HEK293T (cell line): ENCODE data around the gene SMIM3.

ENCODE experiments used
- CTCF ChIA-PET: fragments of 350-600 bp; formaldehyde crosslinking; extraction: SDS; loops from one replicate; lab custom pipeline; 2021; ENCODE audit warnings: antibody characterized with exemption, inconsistent platforms; lab: Yijun Ruan, JAX
- POLR2A ChIA-PET: fragments of 350-600 bp; formaldehyde crosslinking; extraction: SDS; loops from one replicate; lab custom pipeline; 2020; ENCODE audit warnings: antibody characterized with exemption, inconsistent platforms; lab: Yijun Ruan, JAX
- DNase-seq: peaks from one replicate; pipeline ENCODE4 v3.0.0; 2012; ENCODE audit warnings: mixed read lengths; ENCODE audit errors: extremely low spot score
- ARNT ChIP-seq: fragments of 450-650 bp; IDR thresholded peaks from 2 replicates; pipeline ENCODE4 v1.6.1; 2017; ENCODE audit warnings: mild to moderate bottlenecking
- BHLHE40 ChIP-seq: fragments of 450-650 bp; IDR thresholded peaks from 2 replicates; pipeline ENCODE4 v1.6.1; 2016; ENCODE audit warnings: mild to moderate bottlenecking, moderate library complexity, borderline replicate concordance
- CTBP1 ChIP-seq: fragments of 450-650 bp; IDR thresholded peaks from 2 replicates; pipeline ENCODE4 v1.6.1; 2016; ENCODE audit warnings: borderline replicate concordance
- ELF4 ChIP-seq: fragments of 450-650 bp; IDR thresholded peaks from 2 replicates; pipeline ENCODE4 v1.6.1; 2017; ENCODE audit warnings: antibody characterized with exemption
- FOXA1 ChIP-seq: fragments of 450-650 bp; IDR thresholded peaks from 2 replicates; pipeline ENCODE4 v1.6.1; 2016; ENCODE audit warnings: mild to moderate bottlenecking
- FOXK2 ChIP-seq: fragments of 450-650 bp; IDR thresholded peaks from 2 replicates; pipeline ENCODE4 v1.6.1; 2016; ENCODE audit warnings: mild to moderate bottlenecking
- FOXM1 ChIP-seq: fragments of 450-650 bp; IDR thresholded peaks from 2 replicates; pipeline ENCODE4 v1.6.1; 2017; ENCODE audit warnings: mild to moderate bottlenecking, borderline replicate concordance
- HDGF ChIP-seq: fragments of 450-650 bp; IDR thresholded peaks from 2 replicates; pipeline ENCODE4 v1.6.1; 2017; ENCODE audit warnings: antibody characterized with exemption, borderline replicate concordance
- L3MBTL2 ChIP-seq: fragments of 450-650 bp; conservative IDR thresholded peaks from 2 replicates; pipeline ENCODE4 v1.6.1; 2016; ENCODE audit warnings: mild to moderate bottlenecking
- LEF1 ChIP-seq: fragments of 450-650 bp; IDR thresholded peaks from 2 replicates; pipeline ENCODE4 v1.6.1; 2017; ENCODE audit warnings: mild to moderate bottlenecking, borderline replicate concordance
- NFRKB ChIP-seq: fragments of 450-650 bp; IDR thresholded peaks from 2 replicates; pipeline ENCODE4 v1.6.1; 2016; ENCODE audit warnings: mild to moderate bottlenecking, moderate library complexity
- SP1 ChIP-seq: fragments of 450-650 bp; IDR thresholded peaks from 2 replicates; pipeline ENCODE4 v1.6.1; 2017
- SUZ12 ChIP-seq: fragments of 450-650 bp; IDR thresholded peaks from 2 replicates; pipeline ENCODE4 v1.6.1; 2016; ENCODE audit warnings: mild to moderate bottlenecking
- TARDBP ChIP-seq: fragments of 450-650 bp; IDR thresholded peaks from 2 replicates; pipeline ENCODE4 v1.6.1; 2016
- ZNF384 ChIP-seq: fragments of 450-650 bp; IDR thresholded peaks from 2 replicates; pipeline ENCODE4 v1.6.1; 2016
- TF ChIP-seq, protein P1 (sequence below): fragments of 450-650 bp; IDR thresholded peaks from 2 replicates; pipeline ENCODE4 v1.6.1; 2016

The SMIM3 gene

DNA sequence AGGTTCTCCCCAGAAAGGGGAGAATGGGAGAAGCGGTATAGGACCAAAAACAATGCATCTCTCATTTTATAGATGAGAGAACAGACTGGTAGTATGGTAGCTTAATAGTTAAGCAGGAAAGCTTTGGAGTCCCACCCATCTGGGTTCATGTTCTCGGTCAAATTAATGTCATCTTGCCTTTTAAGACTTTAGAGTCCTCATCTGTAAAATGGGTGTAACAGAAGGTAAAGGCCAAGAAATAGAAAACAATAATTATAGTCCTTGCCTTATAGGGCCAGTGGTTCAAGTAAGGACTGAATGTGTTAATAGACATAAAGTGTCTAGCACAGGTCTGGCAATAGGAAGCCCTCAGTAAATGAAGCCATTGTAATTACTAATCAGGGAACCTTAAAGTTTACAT is 16.4 kb downstream of the SMIM3 start:
- ChIA-PET POLR2A (no interaction called here), CTCF (no interaction called here)
- no peak for DNase-seq
- no peak for TF ChIP-seq ELF4

DNA sequence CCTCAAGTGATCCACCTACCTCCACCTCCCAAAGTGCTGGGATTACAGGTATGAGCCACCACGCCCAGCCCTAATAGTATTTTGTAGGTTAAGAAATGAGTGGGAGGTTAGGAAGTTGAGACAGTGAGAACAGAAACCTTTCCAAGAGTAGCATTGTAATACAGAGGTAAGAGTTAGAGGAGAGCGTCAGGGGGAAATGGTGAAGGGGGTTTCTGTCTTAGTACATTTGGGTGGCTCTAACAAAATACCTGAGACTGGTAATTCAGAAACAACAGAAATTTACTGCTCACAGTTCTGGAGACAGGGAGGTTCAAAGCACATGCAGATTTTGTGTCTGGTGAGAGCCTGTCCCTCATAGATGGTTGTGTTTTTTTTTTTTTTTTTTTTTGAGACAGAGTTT is 18.8 kb downstream of the SMIM3 start:
- CTCF ChIA-PET: no interaction called here
- no peak for DNase-seq
- POLR2A ChIA-PET: interaction anchor here (1.2 kb wide), 1 partner anchor 19 kb away, joined by 3 read pairs; the partner anchor contains the start of gene SMIM3
- TF ChIP-seq SUZ12: no peak
- no peak for TF ChIP-seq HDGF
- TF ChIP-seq ARNT: no peak
- TF ChIP-seq L3MBTL2: no peak
- no peak for TF ChIP-seq FOXK2
- no peak for TF ChIP-seq FOXM1
- no peak for TF ChIP-seq FOXA1
- no peak for TF ChIP-seq SP1
- no peak for TF ChIP-seq BHLHE40
- no peak for TF ChIP-seq NFRKB
- TF ChIP-seq TARDBP: no peak
- TF ChIP-seq LEF1: no peak
- TF ChIP-seq ELF4: no peak
- TF ChIP-seq, protein P1, sequence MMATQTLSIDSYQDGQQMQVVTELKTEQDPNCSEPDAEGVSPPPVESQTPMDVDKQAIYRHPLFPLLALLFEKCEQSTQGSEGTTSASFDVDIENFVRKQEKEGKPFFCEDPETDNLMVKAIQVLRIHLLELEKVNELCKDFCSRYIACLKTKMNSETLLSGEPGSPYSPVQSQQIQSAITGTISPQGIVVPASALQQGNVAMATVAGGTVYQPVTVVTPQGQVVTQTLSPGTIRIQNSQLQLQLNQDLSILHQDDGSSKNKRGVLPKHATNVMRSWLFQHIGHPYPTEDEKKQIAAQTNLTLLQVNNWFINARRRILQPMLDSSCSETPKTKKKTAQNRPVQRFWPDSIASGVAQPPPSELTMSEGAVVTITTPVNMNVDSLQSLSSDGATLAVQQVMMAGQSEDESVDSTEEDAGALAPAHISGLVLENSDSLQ: no peak
- no peak for TF ChIP-seq CTBP1
- no peak for TF ChIP-seq ZNF384

DNA sequence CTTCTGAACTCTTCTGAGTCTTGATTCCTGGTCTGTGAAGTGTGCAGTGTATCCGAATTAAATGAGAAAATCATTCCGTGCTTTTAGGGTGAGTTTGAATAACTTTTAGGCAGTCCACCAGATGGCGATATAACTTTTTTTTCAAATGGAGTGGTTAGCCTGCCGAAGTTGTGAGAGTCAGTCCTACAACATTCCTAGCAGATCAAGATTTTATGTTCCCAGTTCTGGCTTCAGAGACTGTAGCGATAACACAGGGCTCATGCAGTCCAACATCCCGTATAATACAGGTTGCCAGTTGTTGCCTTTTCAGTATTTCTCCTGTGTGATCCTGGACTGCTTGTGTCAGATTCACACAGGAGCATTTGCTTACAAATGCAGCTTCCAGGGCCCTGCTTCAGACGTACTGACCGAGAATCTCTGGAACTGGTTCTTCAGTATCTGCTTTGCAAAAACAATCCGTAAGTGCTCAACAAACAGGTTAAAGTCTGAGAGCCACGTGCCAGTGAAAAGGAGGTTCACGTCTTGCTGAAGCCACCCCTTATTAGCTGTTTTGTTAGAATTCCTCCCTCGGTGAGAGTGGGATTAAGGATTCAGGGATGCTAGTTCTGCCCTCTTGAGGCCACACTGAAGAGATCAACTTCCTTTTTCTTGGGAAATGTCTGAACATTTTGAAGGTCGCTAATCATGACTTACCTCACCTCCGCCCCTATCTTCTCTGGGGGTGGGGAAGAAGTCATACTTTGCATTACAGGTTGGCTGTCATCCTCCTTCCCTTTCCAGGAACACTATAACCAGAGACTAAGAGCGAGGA is 22.8 kb downstream of the SMIM3 start:
- TF ChIP-seq FOXA1 (no peak), BHLHE40 (no peak), L3MBTL2 (no peak), TARDBP (no peak), NFRKB (no peak)
- CTCF ChIA-PET: interaction anchor here (0.6 to 2.7 kb wide), 19 partner anchors 9 to 460 kb away, joined by 3 to 25 read pairs (median 5); partner anchors contain the start of genes CCDC69, IRGM and SMIM3
- DNase-seq: peak; percentile 66
- POLR2A ChIA-PET: interaction anchor here (0.6 kb wide), 1 partner anchor 242 kb away, joined by 3 read pairs; no protein-coding TSS in a partner anchor

DNA sequence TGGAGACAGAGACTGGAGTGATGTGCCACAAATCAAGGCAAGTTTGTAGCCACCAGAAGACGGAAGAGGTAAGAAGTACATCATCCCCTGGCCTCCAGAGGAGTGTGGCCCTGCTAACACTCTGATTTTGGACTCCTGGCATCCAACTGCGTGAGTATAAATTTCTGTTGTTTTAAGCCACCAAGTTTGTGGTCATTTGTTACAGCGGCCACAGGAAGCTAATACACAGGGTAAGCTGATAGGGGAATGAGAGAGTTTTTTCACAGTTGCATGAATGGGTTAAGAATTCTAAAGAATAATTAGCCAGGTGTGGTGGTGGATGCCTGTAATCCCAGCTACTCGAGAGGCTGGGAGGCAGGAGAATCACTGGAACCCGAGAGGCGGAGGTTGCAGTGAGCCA is 25.8 kb downstream of the SMIM3 start:
- TF ChIP-seq FOXA1 (no peak), SP1 (no peak), SUZ12 (no peak), L3MBTL2 (no peak), ELF4 (no peak), HDGF (no peak), ARNT (no peak), ZNF384 (no peak), BHLHE40 (no peak), LEF1 (no peak), NFRKB (no peak), CTBP1 (no peak)
- ChIA-PET POLR2A (interaction anchor here (0.7 to 1.9 kb wide), 2 partner anchors 18 to 26 kb away, joined by 3 to 7 read pairs; partner anchors contain the start of gene SMIM3), CTCF (interaction anchor here (0.7 kb wide), 1 partner anchor 42 kb away, joined by 3 read pairs; no protein-coding TSS in a partner anchor)
- DNase-seq: no peak

DNA sequence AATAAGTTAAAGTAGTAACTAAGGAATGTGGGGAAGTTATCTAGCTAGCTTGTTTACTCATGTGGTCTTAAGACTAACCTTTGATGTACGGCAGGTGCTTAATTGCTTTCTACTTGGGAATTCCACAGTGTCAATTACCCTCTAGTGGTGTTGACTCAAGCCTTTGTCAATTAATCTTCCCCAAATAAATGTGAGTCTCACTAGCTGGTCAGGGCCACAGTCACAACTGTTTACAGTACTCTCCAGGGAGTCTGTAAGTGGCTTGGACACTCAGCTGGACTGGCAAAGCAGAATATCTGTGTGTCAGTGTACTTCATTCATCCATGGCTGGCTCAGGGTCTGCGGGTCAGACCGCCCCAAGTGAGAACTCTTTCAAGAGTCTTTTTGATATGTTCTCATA is 30.8 kb downstream of the SMIM3 start:
- TF ChIP-seq BHLHE40 (no peak), SUZ12 (no peak), HDGF (no peak), LEF1 (no peak), FOXA1 (no peak), ELF4 (no peak), FOXM1 (no peak), CTBP1 (no peak), SP1 (no peak), NFRKB (no peak), ARNT (no peak), FOXK2 (no peak), TARDBP (no peak), ZNF384 (no peak), L3MBTL2 (no peak)
- TF ChIP-seq, protein P1: no peak
- POLR2A ChIA-PET: no interaction called here
- DNase-seq: no peak
- CTCF ChIA-PET: interaction anchor here (2.5 kb wide), 1 partner anchor 8 kb away, joined by 6 read pairs; no protein-coding TSS in a partner anchor

DNA sequence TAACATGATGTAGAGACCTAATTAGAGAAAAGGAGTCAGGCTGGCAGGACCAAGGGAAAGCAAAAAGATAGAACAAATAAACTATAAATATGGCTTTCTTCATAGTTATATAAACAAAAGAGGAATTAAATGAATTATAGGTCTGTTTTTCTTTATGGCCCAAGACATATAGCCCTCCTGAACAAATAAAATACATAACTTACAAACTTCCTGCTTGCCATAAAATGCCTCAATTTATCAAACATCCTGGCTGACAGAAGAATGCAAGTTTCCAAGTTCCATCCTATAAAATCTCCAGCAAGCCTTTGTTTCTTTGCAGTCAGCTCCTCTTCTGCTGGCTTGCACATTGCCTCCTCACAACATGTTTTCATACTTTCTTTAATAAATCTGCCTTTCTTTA is 36.5 kb downstream of the SMIM3 start:
- POLR2A ChIA-PET: no interaction called here
- CTCF ChIA-PET: no interaction called here
- DNase-seq: no peak
- TF ChIP-seq ARNT (no peak), ZNF384 (no peak), HDGF (no peak), NFRKB (no peak), FOXK2 (no peak), TARDBP (no peak), FOXA1 (no peak), LEF1 (no peak), ELF4 (no peak), L3MBTL2 (no peak)

DNA sequence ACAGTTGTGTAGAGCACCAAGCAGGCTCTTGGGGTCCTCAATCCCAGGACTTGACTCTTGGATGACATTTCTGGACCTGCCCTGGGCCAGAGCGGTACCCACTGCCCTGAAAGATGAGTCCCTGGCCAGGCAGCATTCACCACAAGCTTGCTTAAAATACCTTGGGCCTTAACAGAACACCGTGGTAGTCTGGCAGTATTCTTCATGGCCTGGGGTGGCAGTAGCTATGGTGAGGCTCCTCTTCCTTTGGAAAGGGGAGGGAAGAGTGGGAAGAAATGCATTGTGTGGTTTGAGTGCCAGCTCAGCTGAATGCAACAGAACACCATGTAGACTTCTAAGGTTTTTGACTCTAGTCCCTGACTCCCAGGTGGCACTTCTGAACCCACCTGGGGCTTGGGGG is 38.4 kb downstream of the SMIM3 start:
- POLR2A ChIA-PET: no interaction called here
- DNase-seq: no peak
- CTCF ChIA-PET: interaction anchor here (1.1 to 1.5 kb wide), 2 partner anchors 15 to 205 kb away, joined by 4 to 5 read pairs; no protein-coding TSS in a partner anchor
- TF ChIP-seq FOXM1 (no peak), CTBP1 (no peak), ELF4 (no peak), TARDBP (no peak), FOXK2 (no peak), HDGF (no peak), L3MBTL2 (no peak), FOXA1 (no peak)
